HG03354 (cell line): ENCODE results near the gene LSM3.

Experiments
- ATAC-seq: cut with Tn5 transposase; IDR thresholded peaks from one replicate; pipeline ENCODE4 v1.9.1; 2021; ENCODE audit warnings: mild to moderate bottlenecking; ENCODE audit not compliant: unreplicated experiment, poor library complexity, severe bottlenecking

LSM3 gene

GRCh38 chr3:14178247-14179113 lies at the start of gene LSM3, which contains the start of gene XPC:
Gene LSM3, plus strand, starts transcription at chr3:14178817. Its CDS starts 44 bp downstream, at chr3:14178861.
Gene XPC, minus strand, starts transcription at chr3:14178601. Its CDS starts 33 bp downstream, at chr3:14178568.
- ATAC-seq = peak; percentile 93

- ATAC-seq = no peak
Measured at GRCh38 chr3:14129296-14129695, 49.3 kb upstream of the LSM3 start.

GRCh38 chr3:14130230-14130629 lies 48.4 kb upstream of the LSM3 start:
- ATAC-seq = no peak

GRCh38 chr3:14130707-14131106 lies 47.9 kb upstream of the LSM3 start:
- ATAC-seq = no peak

GRCh38 chr3:14131134-14131533 lies 47.5 kb upstream of the LSM3 start:
- ATAC-seq = no peak

- ATAC-seq = no peak
Measured at GRCh38 chr3:14132120-14132519, 46.5 kb upstream of the LSM3 start.

- no peak for ATAC-seq
Measured at GRCh38 chr3:14132689-14133088, 45.9 kb upstream of the LSM3 start.

GRCh38 chr3:14133188-14133800 lies 45.3 kb upstream of the LSM3 start:
- ATAC-seq = no peak

- no peak for ATAC-seq
Measured at GRCh38 chr3:14133876-14134275, 44.7 kb upstream of the LSM3 start.

- ATAC-seq = no peak
Measured at GRCh38 chr3:14134291-14134690, 44.3 kb upstream of the LSM3 start.

- no peak for ATAC-seq
Measured at GRCh38 chr3:14135581-14135980, 43.0 kb upstream of the LSM3 start.

- ATAC-seq = no peak
Measured at GRCh38 chr3:14137004-14137403, 41.6 kb upstream of the LSM3 start.

- no peak for ATAC-seq
Measured at GRCh38 chr3:14137445-14137844, 41.2 kb upstream of the LSM3 start.

GRCh38 chr3:14138109-14138877 lies 40.3 kb upstream of the LSM3 start:
- ATAC-seq = no peak

GRCh38 chr3:14138878-14139655 lies 39.5 kb upstream of the LSM3 start:
- ATAC-seq = no peak

GRCh38 chr3:14139771-14140170 lies 38.8 kb upstream of the LSM3 start:
- no peak for ATAC-seq

- no peak for ATAC-seq
Measured at GRCh38 chr3:14140668-14141067, 37.9 kb upstream of the LSM3 start.

- no peak for ATAC-seq
Measured at GRCh38 chr3:14141144-14141543, 37.5 kb upstream of the LSM3 start.

GRCh38 chr3:14141602-14142341 lies 36.8 kb upstream of the LSM3 start:
- ATAC-seq = no peak
